T1000 (cell line): ENCODE data around the gene OLFML3.
A peak's percentile ranks its signal among the peaks of the same experiment; 100 is the strongest.
"Not testable (repeated sequence)": the region's sequence is repeated elsewhere in the genome, so short reads cannot be mapped to it uniquely, and the experiment has no call there.

Experiments used
- DNase-seq: peaks from one replicate; lab custom pipeline; 2025; ENCODE audit warnings: mixed read lengths; lab: John Stamatoyannopoulos, UW

OLFML3 gene

GRCh38 chr1:113978863-113979702, at the start of gene OLFML3:
OLFML3 (plus strand) TSS chr1:113979474; CDS start chr1:113979517, 43 bp downstream.
- DNase-seq, result peak; percentile 71

GRCh38 chr1:113929750-113930498, 49.4 kb upstream of the OLFML3 start:
- no peak for DNase-seq

- DNase-seq, result no peak
These were observed 48.6 kb upstream of the OLFML3 start for GRCh38 chr1:113930499-113931161.

- DNase-seq, result no peak
These were observed 47.8 kb upstream of the OLFML3 start for GRCh38 chr1:113931451-113931851.

GRCh38 chr1:113934006-113934405, 45.3 kb upstream of the OLFML3 start:
- DNase-seq, result no peak

GRCh38 chr1:113934511-113935055, 44.7 kb upstream of the OLFML3 start:
- no peak for DNase-seq

GRCh38 chr1:113935176-113935575, 44.1 kb upstream of the OLFML3 start:
- DNase-seq, result no peak

GRCh38 chr1:113935970-113936369, 43.3 kb upstream of the OLFML3 start:
- DNase-seq, result no peak

- DNase-seq, result no peak
These were observed 42.1 kb upstream of the OLFML3 start for GRCh38 chr1:113937146-113937545.

GRCh38 chr1:113938192-113938591, 41.1 kb upstream of the OLFML3 start:
- DNase-seq, result no peak

- DNase-seq, result no peak
These were observed 38.7 kb upstream of the OLFML3 start for GRCh38 chr1:113940365-113941244.

- DNase-seq, result no peak
These were observed 38.1 kb upstream of the OLFML3 start for GRCh38 chr1:113941245-113941559.

- no peak for DNase-seq
These were observed 36.7 kb upstream of the OLFML3 start for GRCh38 chr1:113942527-113942926.

- DNase-seq, result no peak
These were observed 36.1 kb upstream of the OLFML3 start for GRCh38 chr1:113943028-113943811.

- DNase-seq, result no peak
These were observed 33.9 kb upstream of the OLFML3 start for GRCh38 chr1:113945329-113945728.

- DNase-seq, result no peak
These were observed 33.2 kb upstream of the OLFML3 start for GRCh38 chr1:113946112-113946511.

GRCh38 chr1:113946678-113947387, 32.4 kb upstream of the OLFML3 start:
- no peak for DNase-seq

- no peak for DNase-seq
These were observed 31.7 kb upstream of the OLFML3 start for GRCh38 chr1:113947388-113948107.

- not testable (repeated sequence) for DNase-seq
These were observed 31.1 kb upstream of the OLFML3 start for GRCh38 chr1:113948151-113948550.
